ENCODE measurements around the gene CASKIN2.
"Not testable (repeated sequence)": the region's sequence is repeated elsewhere in the genome, so short reads cannot be mapped to it uniquely, and the experiment has no call there.

CASKIN2 gene

GRCh38 chr17:75544250-75544649 lies 28.9 kb upstream of the CASKIN2 start:
- DNase-seq = no peak

GRCh38 chr17:75542728-75543336 lies 27.5 kb upstream of the CASKIN2 start:
- no peak for DNase-seq

GRCh38 chr17:75542229-75542628 lies 26.9 kb upstream of the CASKIN2 start:
- no peak for DNase-seq

GRCh38 chr17:75540923-75541503 lies 25.7 kb upstream of the CASKIN2 start:
- no peak for DNase-seq

GRCh38 chr17:75539967-75540729 lies 24.8 kb upstream of the CASKIN2 start:
- no peak for DNase-seq

- no peak for DNase-seq
Observed at GRCh38 chr17:75536366-75536765, 21.0 kb upstream of the CASKIN2 start.

GRCh38 chr17:75535871-75536270 lies 20.5 kb upstream of the CASKIN2 start:
- DNase-seq = no peak

- no peak for DNase-seq
Observed at GRCh38 chr17:75535119-75535537, 19.8 kb upstream of the CASKIN2 start.

- DNase-seq = no peak
Observed at GRCh38 chr17:75531721-75532072, 16.4 kb upstream of the CASKIN2 start.

- DNase-seq = no peak
Observed at GRCh38 chr17:75530837-75531720, 15.7 kb upstream of the CASKIN2 start.

GRCh38 chr17:75526555-75527270 lies 11.4 kb upstream of the CASKIN2 start:
- no peak for DNase-seq

GRCh38 chr17:75525806-75526554 lies 10.6 kb upstream of the CASKIN2 start:
- DNase-seq = no peak

- peak; percentile 23 for DNase-seq
Observed at GRCh38 chr17:75524970-75525805, 9.9 kb upstream of the CASKIN2 start, which contains the start of gene LLGL2. TSS of gene LLGL2 (plus strand) at chr17:75525697. CDS start at chr17:75543427, 17,730 bp downstream.

GRCh38 chr17:75524269-75524969 lies 9.1 kb upstream of the CASKIN2 start:
- DNase-seq = no peak

GRCh38 chr17:75523647-75524046 lies 8.3 kb upstream of the CASKIN2 start:
- DNase-seq = no peak

- DNase-seq = no peak
Observed at GRCh38 chr17:75521951-75522727, 6.8 kb upstream of the CASKIN2 start.

GRCh38 chr17:75521290-75521689 lies 6.0 kb upstream of the CASKIN2 start:
- DNase-seq = no peak

- not testable (repeated sequence) for DNase-seq
Observed at GRCh38 chr17:75520413-75520812, 5.1 kb upstream of the CASKIN2 start.

GRCh38 chr17:75518983-75519537 lies 3.7 kb upstream of the CASKIN2 start:
- DNase-seq = no peak
